ENCODE results near the gene MARCKS. TPM values are rescaled to one million over a fixed set of nuclear protein-coding genes. Genes with fewer than 3 reads are reported as not detected.
A peak's percentile ranks its signal among the peaks of the same experiment; 100 is the strongest.

Gene MARCKS
- total RNA-seq, 1 donor from 2014 or later = 163 TPM

- no peaks in the 10 kb centered on the region for H3K9me3 ChIP-seq (ENCODE audit: low read depth)
- H3K79me2 ChIP-seq (ENCODE audit: low read depth) = no peaks in the 10 kb centered on the region
- no peaks in the 10 kb centered on the region for H3K27me3 ChIP-seq
- peaks cover 13% of the 10 kb centered on the region for H3F3A ChIP-seq (ENCODE audit: low read depth)
- no peak overlapping the region for H3K4me3 ChIP-seq
- Mint-ChIP-seq H3K4me3 (no peak overlapping the region), H3K27me3 (ENCODE audit: insufficient read depth, low read depth) (peaks cover 5% of the 10 kb centered on the region), H3K4me1 (peaks cover 25% of the 10 kb centered on the region), H3K36me3 (no peaks in the 10 kb centered on the region), H3K9me3 (no peaks in the 10 kb centered on the region), H3K27ac (no peak overlapping the region)
- no peak for DNase-seq (ENCODE audit: low spot score)
- H3K27ac ChIP-seq = no peak overlapping the region
- no peak overlapping the region for H3K4me2 ChIP-seq
- no peaks in the 10 kb centered on the region for H3K36me3 ChIP-seq
- TF ChIP-seq CTCF (IDR thresholded peaks at IDR 0.05) = no peak
- no peak for TF ChIP-seq EZH2phosphoT487 (IDR thresholded peaks at IDR 0.05)
- no peak for TF ChIP-seq EZH2 (IDR thresholded peaks at IDR 0.05)
- H2AFZ ChIP-seq (replicated peaks) = no peak overlapping the region
- H4K20me1 ChIP-seq (ENCODE audit: low read depth) = no peaks in the 10 kb centered on the region
- peaks cover 19% of the 10 kb centered on the region for H3K4me1 ChIP-seq
- H3K9ac ChIP-seq = no peak overlapping the region
Observed at GRCh38 chr6:113824866-113825265, 32.3 kb upstream of the MARCKS start.

GRCh38 chr6:113825781-113826180 lies 31.4 kb upstream of the MARCKS start:
- H3F3A ChIP-seq (ENCODE audit: low read depth) = peaks cover 13% of the 10 kb centered on the region
- H3K4me3 ChIP-seq = no peak overlapping the region
- H3K9ac ChIP-seq = no peak overlapping the region
- peak overlapping the region; percentile 31 for H3K27ac ChIP-seq
- peak overlapping the region; percentile 78 for H2AFZ ChIP-seq (replicated peaks)
- Mint-ChIP-seq H3K36me3 (no peaks in the 10 kb centered on the region), H3K4me1 (peaks cover 25% of the 10 kb centered on the region), H3K4me3 (no peak overlapping the region), H3K9me3 (no peaks in the 10 kb centered on the region), H3K27ac (peak overlapping the region; percentile 17), H3K27me3 (ENCODE audit: insufficient read depth, low read depth) (peaks cover 3% of the 10 kb centered on the region)
- H3K36me3 ChIP-seq = no peaks in the 10 kb centered on the region
- H3K9me3 ChIP-seq (ENCODE audit: low read depth) = no peaks in the 10 kb centered on the region
- no peaks in the 10 kb centered on the region for H3K79me2 ChIP-seq (ENCODE audit: low read depth)
- H3K4me2 ChIP-seq = no peak overlapping the region
- TF ChIP-seq EZH2phosphoT487 (IDR thresholded peaks at IDR 0.05) = no peak
- no peak for TF ChIP-seq EZH2 (IDR thresholded peaks at IDR 0.05)
- no peak for TF ChIP-seq CTCF (IDR thresholded peaks at IDR 0.05)
- DNase-seq (ENCODE audit: low spot score) = peak; percentile 20
- H3K27me3 ChIP-seq = no peaks in the 10 kb centered on the region
- no peaks in the 10 kb centered on the region for H4K20me1 ChIP-seq (ENCODE audit: low read depth)
- H3K4me1 ChIP-seq = peaks cover 19% of the 10 kb centered on the region

- no peak for DNase-seq (ENCODE audit: low spot score)
Observed at GRCh38 chr6:113828984-113829695, 28.0 kb upstream of the MARCKS start.

More at GRCh38 chr6:113828984-113829695, 28.0 kb upstream of the MARCKS start:
- Histone ChIP-seq H4K20me1 (ENCODE audit: low read depth) (no peaks in the 10 kb centered on the region), H3K27ac (no peak overlapping the region), H3K4me3 (no peak overlapping the region), H3K9me3 (ENCODE audit: low read depth) (no peaks in the 10 kb centered on the region), H3F3A (ENCODE audit: low read depth) (peaks cover 5% of the 10 kb centered on the region), H3K27me3 (no peaks in the 10 kb centered on the region), H3K9ac (no peak overlapping the region), H3K4me2 (no peak overlapping the region), H3K36me3 (no peaks in the 10 kb centered on the region), H3K79me2 (ENCODE audit: low read depth) (no peaks in the 10 kb centered on the region), H2AFZ (replicated peaks) (no peak overlapping the region), H3K4me1 (peaks cover 13% of the 10 kb centered on the region)
- H3K27me3 Mint-ChIP-seq (ENCODE audit: insufficient read depth, low read depth) = no peaks in the 10 kb centered on the region
- no peak overlapping the region for H3K4me3 Mint-ChIP-seq
- no peak for TF ChIP-seq EZH2phosphoT487 (IDR thresholded peaks at IDR 0.05)
- TF ChIP-seq CTCF (IDR thresholded peaks at IDR 0.05) = no peak
- no peak for TF ChIP-seq EZH2 (IDR thresholded peaks at IDR 0.05)
- H3K27ac Mint-ChIP-seq = no peak overlapping the region
- peaks cover 19% of the 10 kb centered on the region for H3K4me1 Mint-ChIP-seq
- H3K9me3 Mint-ChIP-seq = no peaks in the 10 kb centered on the region
- no peaks in the 10 kb centered on the region for H3K36me3 Mint-ChIP-seq
